ENCODE measurements around the gene TRPM2. TPM values are rescaled to one million over a fixed set of nuclear protein-coding genes. Genes with fewer than 3 reads are reported as not detected.

The TRPM2 gene
- total and polyA plus RNA-seq, 7 experiments from 2014 or later, result 1.2 to 29.6 (median 2.0) TPM

- Histone ChIP-seq H3K36me3 (ENCODE audit: control insufficient read depth in 2 of 3, insufficient read depth in 3 of 3, low read length in 3 of 3) (no peaks in the 10 kb centered on the region), H3K4me1 (ENCODE audit: control insufficient read depth in 2 of 2, insufficient read depth in 2 of 2, low read length in 2 of 2) (no peaks in the 10 kb centered on the region), H3K9me3 (ENCODE audit: control insufficient read depth in 2 of 3, low read length in 3 of 3) (peaks cover 0 to 6% (median 5%) of the 10 kb centered on the region in 3 experiments), H3K4me3 (ENCODE audit: low read length) (no peak overlapping the region), H3K27ac (ENCODE audit: low read depth, low read length) (no peak overlapping the region), H3K27me3 (ENCODE audit: control insufficient read depth in 2 of 2, insufficient read depth in 2 of 2, low read length in 2 of 2) (no peaks in the 10 kb centered on the region)
- intact Hi-C loops (cut with micrococcal nuclease), result loop anchor here (1.0 to 10.0 kb wide), 2 partner anchors 27 to 94 kb away; partner anchors contain the start of genes LRRC3 (in 2 of the 2) and CFAP410 (in 1 of the 2)
- Mint-ChIP-seq H3K27ac (peak overlapping the region in 3 of 9 donors; percentile 4 to 53 (median 52)), H3K4me1 (peaks cover 0 to 6% (median 0%) of the 10 kb centered on the region in 7 donors), H3K36me3 (peaks cover 0 to 23% (median 13%) of the 10 kb centered on the region in 5 donors), H3K4me3 (no peak overlapping the region), H3K27me3 (no peaks in the 10 kb centered on the region), H3K9me3 (peaks cover 0 to 32% (median 18%) of the 10 kb centered on the region in 11 donors)
- ChIA-PET POLR2A (no interaction called here), CTCF (interaction anchor here (0.6 kb wide), 1 partner anchor 8 kb away, joined by 3 read pairs; no protein-coding TSS in a partner anchor)
- DNase-seq (peak; percentile 45 to 83 (median 67)), ATAC-seq (peak; percentile 71)
Measured at GRCh38 chr21:44428281-44428960, 75.0 kb downstream of the TRPM2 start.

DNA sequence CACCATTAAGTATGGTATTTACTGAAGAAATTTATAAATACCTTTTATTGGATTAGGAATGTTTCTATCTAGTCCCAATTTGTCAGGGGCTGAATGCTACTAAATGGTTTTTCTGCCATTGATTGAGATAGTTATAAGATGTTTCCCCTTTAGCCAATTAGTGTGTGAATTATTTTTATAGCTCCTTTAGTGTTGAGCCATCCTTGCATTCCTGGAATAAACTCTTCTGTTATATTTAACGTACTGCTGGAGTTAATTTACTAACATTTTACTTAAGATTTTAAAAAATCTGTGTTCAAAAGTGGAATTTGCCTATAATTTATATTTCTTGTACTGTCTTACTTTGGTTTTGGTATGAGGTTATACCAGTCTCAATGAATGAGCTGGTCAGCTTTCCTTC lies 76.5 kb downstream of the TRPM2 start:
- POLR2A ChIA-PET, result no interaction called here
- CTCF ChIA-PET, result no interaction called here
- no peak overlapping the region for H3K27ac Mint-ChIP-seq
- ATAC-seq (no peak), DNase-seq (no peak)
- Histone ChIP-seq H3K9me3 (ENCODE audit: control insufficient read depth in 2 of 3, low read length in 3 of 3) (peaks cover 0 to 6% (median 5%) of the 10 kb centered on the region in 3 experiments), H3K27ac (ENCODE audit: low read depth, low read length) (no peak overlapping the region), H3K36me3 (ENCODE audit: control insufficient read depth in 2 of 3, insufficient read depth in 3 of 3, low read length in 3 of 3) (no peaks in the 10 kb centered on the region), H3K27me3 (ENCODE audit: control insufficient read depth in 2 of 2, insufficient read depth in 2 of 2, low read length in 2 of 2) (no peaks in the 10 kb centered on the region), H3K4me1 (ENCODE audit: control insufficient read depth in 2 of 2, insufficient read depth in 2 of 2, low read length in 2 of 2) (no peaks in the 10 kb centered on the region), H3K4me3 (ENCODE audit: low read length) (no peak overlapping the region)
- H3K4me3 Mint-ChIP-seq, result no peak overlapping the region
- peaks cover 0 to 26% (median 13%) of the 10 kb centered on the region in 5 donors for H3K36me3 Mint-ChIP-seq
- H3K4me1 Mint-ChIP-seq, result peaks cover 0 to 9% (median 0%) of the 10 kb centered on the region in 7 donors
- peaks cover 0 to 32% (median 18%) of the 10 kb centered on the region in 11 donors for H3K9me3 Mint-ChIP-seq
- intact Hi-C loops (cut with micrococcal nuclease), result loop anchor here in 1 of 2 donors (10.0 kb wide), 1 partner anchor 95 kb away; the partner anchor contains the start of gene CFAP410
- H3K27me3 Mint-ChIP-seq, result no peaks in the 10 kb centered on the region

GRCh38 chr21:44431300-44431699 lies 77.9 kb downstream of the TRPM2 start:
- ATAC-seq, result no peak
- H3K27me3 ChIP-seq (ENCODE audit: control insufficient read depth in 2 of 2, insufficient read depth in 2 of 2, low read length in 2 of 2), result no peaks in the 10 kb centered on the region
- no peak for DNase-seq
- Mint-ChIP-seq H3K4me3 (no peak overlapping the region), H3K36me3 (peaks cover 0 to 31% (median 13%) of the 10 kb centered on the region in 5 donors), H3K9me3 (peaks cover 0 to 32% (median 18%) of the 10 kb centered on the region in 11 donors), H3K27me3 (no peaks in the 10 kb centered on the region), H3K4me1 (peaks cover 0 to 9% (median 0%) of the 10 kb centered on the region in 7 donors), H3K27ac (peak overlapping the region in 1 of 9 donors; percentile 7)
- H3K4me1 ChIP-seq (ENCODE audit: control insufficient read depth in 2 of 2, insufficient read depth in 2 of 2, low read length in 2 of 2), result no peaks in the 10 kb centered on the region
- CTCF ChIA-PET, result no interaction called here
- H3K27ac ChIP-seq (ENCODE audit: low read depth, low read length), result no peak overlapping the region
- intact Hi-C loops (cut with micrococcal nuclease), result no loop called here
- no peaks in the 10 kb centered on the region for H3K36me3 ChIP-seq (ENCODE audit: control insufficient read depth in 2 of 3, insufficient read depth in 3 of 3, low read length in 3 of 3)
- peaks cover 0 to 6% (median 5%) of the 10 kb centered on the region in 3 experiments for H3K9me3 ChIP-seq (ENCODE audit: control insufficient read depth in 2 of 3, low read length in 3 of 3)
- POLR2A ChIA-PET, result no interaction called here
- no peak overlapping the region for H3K4me3 ChIP-seq (ENCODE audit: low read length)

- intact Hi-C loops (cut with micrococcal nuclease), result no loop called here
- Mint-ChIP-seq H3K36me3 (peaks cover 0 to 24% (median 13%) of the 10 kb centered on the region in 5 donors), H3K4me1 (peaks cover 0 to 3% (median 0%) of the 10 kb centered on the region in 7 donors), H3K27me3 (no peaks in the 10 kb centered on the region), H3K4me3 (no peak overlapping the region), H3K9me3 (peaks cover 0 to 32% (median 18%) of the 10 kb centered on the region in 11 donors), H3K27ac (no peak overlapping the region)
- peaks cover 0 to 6% (median 5%) of the 10 kb centered on the region in 3 experiments for H3K9me3 ChIP-seq (ENCODE audit: control insufficient read depth in 2 of 3, low read length in 3 of 3)
- ChIA-PET CTCF (no interaction called here), POLR2A (no interaction called here)
- DNase-seq (no peak), ATAC-seq (no peak)
- H3K27ac ChIP-seq (ENCODE audit: low read depth, low read length), result no peak overlapping the region
- no peaks in the 10 kb centered on the region for H3K4me1 ChIP-seq (ENCODE audit: control insufficient read depth in 2 of 2, insufficient read depth in 2 of 2, low read length in 2 of 2)
- H3K4me3 ChIP-seq (ENCODE audit: low read length), result no peak overlapping the region
- no peaks in the 10 kb centered on the region for H3K27me3 ChIP-seq (ENCODE audit: control insufficient read depth in 2 of 2, insufficient read depth in 2 of 2, low read length in 2 of 2)
- H3K36me3 ChIP-seq (ENCODE audit: control insufficient read depth in 2 of 3, insufficient read depth in 3 of 3, low read length in 3 of 3), result peaks cover 0 to 6% (median 0%) of the 10 kb centered on the region in 3 experiments
Measured at GRCh38 chr21:44432841-44433790, 79.7 kb downstream of the TRPM2 start.

GRCh38 chr21:44433791-44434567 lies 80.6 kb downstream of the TRPM2 start:
- POLR2A ChIA-PET, result no interaction called here
- intact Hi-C loops (cut with micrococcal nuclease), result no loop called here

GRCh38 chr21:44434568-44434925 lies 81.1 kb downstream of the TRPM2 start:
- ATAC-seq, result no peak
- intact Hi-C loops (cut with micrococcal nuclease), result no loop called here
- no peak overlapping the region for H3K27ac Mint-ChIP-seq
- H3K36me3 Mint-ChIP-seq, result peaks cover 0 to 21% (median 13%) of the 10 kb centered on the region in 5 donors
- peaks cover 0 to 26% (median 15%) of the 10 kb centered on the region in 11 donors for H3K9me3 Mint-ChIP-seq
- DNase-seq, result no peak
- Histone ChIP-seq H3K4me3 (ENCODE audit: low read length) (no peak overlapping the region), H3K9me3 (ENCODE audit: control insufficient read depth in 2 of 3, low read length in 3 of 3) (peaks cover 0 to 6% (median 5%) of the 10 kb centered on the region in 3 experiments), H3K27me3 (ENCODE audit: control insufficient read depth in 2 of 2, insufficient read depth in 2 of 2, low read length in 2 of 2) (no peaks in the 10 kb centered on the region), H3K36me3 (ENCODE audit: control insufficient read depth in 2 of 3, insufficient read depth in 3 of 3, low read length in 3 of 3) (peaks cover 0 to 6% (median 0%) of the 10 kb centered on the region in 3 experiments), H3K4me1 (ENCODE audit: control insufficient read depth in 2 of 2, insufficient read depth in 2 of 2, low read length in 2 of 2) (no peaks in the 10 kb centered on the region), H3K27ac (ENCODE audit: low read depth, low read length) (no peak overlapping the region)
- H3K4me1 Mint-ChIP-seq, result peaks cover 0 to 4% (median 0%) of the 10 kb centered on the region in 7 donors
- ChIA-PET CTCF (no interaction called here), POLR2A (no interaction called here)
- no peak overlapping the region for H3K4me3 Mint-ChIP-seq
- no peaks in the 10 kb centered on the region for H3K27me3 Mint-ChIP-seq

More at GRCh38 chr21:44433791-44434567, 80.6 kb downstream of the TRPM2 start:
- Histone ChIP-seq H3K36me3 (ENCODE audit: control insufficient read depth in 2 of 3, insufficient read depth in 3 of 3, low read length in 3 of 3) (peaks cover 0 to 6% (median 0%) of the 10 kb centered on the region in 3 experiments), H3K27ac (ENCODE audit: low read depth, low read length) (no peak overlapping the region), H3K27me3 (ENCODE audit: control insufficient read depth in 2 of 2, insufficient read depth in 2 of 2, low read length in 2 of 2) (no peaks in the 10 kb centered on the region), H3K4me1 (ENCODE audit: control insufficient read depth in 2 of 2, insufficient read depth in 2 of 2, low read length in 2 of 2) (no peaks in the 10 kb centered on the region), H3K4me3 (ENCODE audit: low read length) (no peak overlapping the region), H3K9me3 (ENCODE audit: control insufficient read depth in 2 of 3, low read length in 3 of 3) (peaks cover 0 to 6% (median 5%) of the 10 kb centered on the region in 3 experiments)
- Mint-ChIP-seq H3K4me3 (no peak overlapping the region), H3K27me3 (no peaks in the 10 kb centered on the region), H3K9me3 (peaks cover 0 to 27% (median 15%) of the 10 kb centered on the region in 11 donors), H3K36me3 (peaks cover 0 to 21% (median 13%) of the 10 kb centered on the region in 5 donors), H3K4me1 (peaks cover 0 to 3% (median 0%) of the 10 kb centered on the region in 7 donors), H3K27ac (peak overlapping the region in 1 of 9 donors; percentile 48)
- ATAC-seq, result no peak
- CTCF ChIA-PET, result no interaction called here
- no peak for DNase-seq
